Ovary (tissue), 3 donors: ENCODE measurements around the gene DGKI.

ENCODE experiments used
- EP300 ChIP-seq: sonication (generic); formaldehyde crosslinking; IDR thresholded peaks from one replicate; pipeline ENCODE4 v1.6.1; 2017; ENCODE audit warnings: antibody characterized with exemption
- TF ChIP-seq, protein P1 (sequence below), 3 donors: fragments of 450-650 bp in 2 of 3; fragments of 200-600 bp in 1 of 3; IDR thresholded peaks; one replicate each; pipeline versions ENCODE4 v1.5.1 to v1.8.0; 2016 to 2022; ENCODE audit warnings: antibody characterized with exemption in 3 of 3, mild to moderate bottlenecking in 1 of 3
- donor health status: DM: no; HTN: no; CAD: no.

DNA sequence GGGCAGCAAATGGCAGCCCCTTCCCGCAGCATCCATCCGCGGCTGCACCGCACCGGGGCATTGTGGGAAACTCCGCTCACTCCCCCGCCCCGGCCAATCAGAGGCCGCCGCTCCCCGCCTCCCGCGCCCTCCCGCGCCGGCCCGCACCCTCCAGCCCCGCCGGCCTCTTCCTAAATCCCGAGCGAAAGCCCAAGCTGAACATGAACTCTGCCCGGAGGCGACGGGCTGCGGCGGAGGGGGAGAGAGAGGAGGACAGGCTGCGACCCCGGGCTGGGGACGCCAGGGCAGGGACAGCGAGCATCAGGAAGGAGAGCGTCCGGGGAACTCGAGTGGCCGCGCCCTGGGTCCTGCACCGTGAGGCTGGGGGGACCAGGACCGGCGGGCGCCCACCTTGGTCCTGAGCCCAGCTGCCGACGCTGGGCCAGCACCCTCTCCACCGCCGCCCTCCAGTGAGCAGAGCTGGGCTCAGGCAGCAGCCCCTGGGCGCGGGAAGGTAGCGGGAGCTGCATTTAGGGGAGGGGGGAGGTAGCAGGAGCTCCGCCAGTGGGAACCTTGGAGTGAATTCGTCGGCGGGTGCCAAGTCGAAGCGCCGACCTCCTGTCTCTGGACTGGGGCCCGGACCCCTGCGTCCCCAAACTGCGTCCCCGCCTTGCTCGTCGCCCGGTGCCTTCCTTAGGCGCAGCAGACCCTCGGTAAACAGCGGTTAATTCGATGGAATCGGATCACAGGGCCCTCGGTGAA is at the start of gene DGKI:
- no peak for TF ChIP-seq EP300
- TF ChIP-seq, protein P1, sequence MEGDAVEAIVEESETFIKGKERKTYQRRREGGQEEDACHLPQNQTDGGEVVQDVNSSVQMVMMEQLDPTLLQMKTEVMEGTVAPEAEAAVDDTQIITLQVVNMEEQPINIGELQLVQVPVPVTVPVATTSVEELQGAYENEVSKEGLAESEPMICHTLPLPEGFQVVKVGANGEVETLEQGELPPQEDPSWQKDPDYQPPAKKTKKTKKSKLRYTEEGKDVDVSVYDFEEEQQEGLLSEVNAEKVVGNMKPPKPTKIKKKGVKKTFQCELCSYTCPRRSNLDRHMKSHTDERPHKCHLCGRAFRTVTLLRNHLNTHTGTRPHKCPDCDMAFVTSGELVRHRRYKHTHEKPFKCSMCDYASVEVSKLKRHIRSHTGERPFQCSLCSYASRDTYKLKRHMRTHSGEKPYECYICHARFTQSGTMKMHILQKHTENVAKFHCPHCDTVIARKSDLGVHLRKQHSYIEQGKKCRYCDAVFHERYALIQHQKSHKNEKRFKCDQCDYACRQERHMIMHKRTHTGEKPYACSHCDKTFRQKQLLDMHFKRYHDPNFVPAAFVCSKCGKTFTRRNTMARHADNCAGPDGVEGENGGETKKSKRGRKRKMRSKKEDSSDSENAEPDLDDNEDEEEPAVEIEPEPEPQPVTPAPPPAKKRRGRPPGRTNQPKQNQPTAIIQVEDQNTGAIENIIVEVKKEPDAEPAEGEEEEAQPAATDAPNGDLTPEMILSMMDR (IDR thresholded peaks at IDR 0.05): no peak
